ENCODE data around the gene FGF19.

Gene FGF19

DNA sequence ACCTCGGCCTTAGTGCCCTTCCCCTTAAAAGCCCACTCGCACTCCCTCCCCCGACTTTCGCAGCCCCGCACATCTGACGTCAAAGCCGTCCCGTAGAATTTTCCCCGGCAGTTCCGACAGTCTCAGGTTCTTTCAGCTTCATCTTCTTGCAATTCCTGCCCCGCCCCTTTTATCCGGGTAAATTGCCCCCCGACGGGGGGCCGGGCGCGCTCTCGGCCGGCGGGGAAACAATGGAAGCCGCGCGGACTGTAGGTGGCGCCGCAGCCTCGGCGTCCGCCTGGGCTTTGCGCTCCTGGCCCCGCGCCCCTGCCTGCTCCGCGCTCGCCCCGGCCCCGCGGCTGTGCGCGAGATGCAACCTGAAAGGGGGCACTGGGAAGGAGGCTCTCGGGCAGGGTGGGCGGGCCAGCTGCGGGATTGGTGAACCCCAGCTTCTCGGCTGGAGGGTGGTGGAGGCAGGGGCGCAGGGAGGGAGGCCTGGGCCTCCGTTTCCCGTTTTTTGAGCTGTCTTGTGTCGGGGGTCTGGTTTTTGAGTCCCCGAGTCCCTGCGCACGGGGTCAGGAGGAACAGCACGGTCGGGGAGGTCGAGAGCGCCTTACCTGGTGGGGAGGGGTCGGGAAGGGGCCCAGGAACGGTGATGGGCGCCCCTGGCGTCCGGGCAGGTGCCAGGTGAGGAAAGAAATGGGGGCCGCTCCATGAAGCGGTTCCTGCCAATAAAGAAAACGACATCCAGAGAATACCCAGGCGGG, 859 bp upstream of the FGF19 start:
- Histone ChIP-seq H3K27me3 (ENCODE audit: insufficient read depth, low read length) (peaks cover 58% of the 10 kb centered on the region), H3K36me3 (ENCODE audit: insufficient read depth, low read length) (no peaks in the 10 kb centered on the region), H2AFZ (ENCODE audit: low read length, unreplicated experiment) (no peak overlapping the region), H3K4me3 (ENCODE audit: low read depth, low read length) (no peak overlapping the region), H3K79me2 (ENCODE audit: control insufficient read depth, insufficient read depth, low read length, unreplicated experiment) (no peaks in the 10 kb centered on the region), H3K27ac (ENCODE audit: low read depth, low read length) (no peak overlapping the region), H3K4me1 (ENCODE audit: control insufficient read depth, insufficient read depth, low read length, unreplicated experiment) (peaks cover 8% of the 10 kb centered on the region)

DNA sequence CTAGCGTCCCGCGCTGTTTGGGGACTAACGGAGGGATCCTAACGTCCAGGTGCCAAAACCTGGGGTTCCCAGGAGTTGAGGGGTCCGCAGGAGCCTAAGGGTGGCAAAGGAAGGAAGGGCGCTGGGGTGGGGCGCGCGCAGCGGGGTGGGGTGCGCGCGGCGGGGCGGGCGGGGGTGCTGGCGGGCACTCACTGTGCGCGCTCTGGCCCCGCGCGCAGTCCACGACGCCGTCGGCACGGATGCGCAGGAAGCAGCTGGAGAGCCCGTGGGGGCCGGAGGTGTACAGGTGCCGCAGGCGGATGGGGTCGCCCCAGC, 412 bp downstream of the FGF19 start:
- no peak overlapping the region for H3K27ac ChIP-seq (ENCODE audit: low read depth, low read length)
- H2AFZ ChIP-seq (ENCODE audit: low read length, unreplicated experiment) = no peak overlapping the region
- no peaks in the 10 kb centered on the region for H3K36me3 ChIP-seq (ENCODE audit: insufficient read depth, low read length)
- H3K4me1 ChIP-seq (ENCODE audit: control insufficient read depth, insufficient read depth, low read length, unreplicated experiment) = peaks cover 8% of the 10 kb centered on the region
- peaks cover 58% of the 10 kb centered on the region for H3K27me3 ChIP-seq (ENCODE audit: insufficient read depth, low read length)
- H3K79me2 ChIP-seq (ENCODE audit: control insufficient read depth, insufficient read depth, low read length, unreplicated experiment) = no peaks in the 10 kb centered on the region
- H3K4me3 ChIP-seq (ENCODE audit: low read depth, low read length) = no peak overlapping the region

DNA sequence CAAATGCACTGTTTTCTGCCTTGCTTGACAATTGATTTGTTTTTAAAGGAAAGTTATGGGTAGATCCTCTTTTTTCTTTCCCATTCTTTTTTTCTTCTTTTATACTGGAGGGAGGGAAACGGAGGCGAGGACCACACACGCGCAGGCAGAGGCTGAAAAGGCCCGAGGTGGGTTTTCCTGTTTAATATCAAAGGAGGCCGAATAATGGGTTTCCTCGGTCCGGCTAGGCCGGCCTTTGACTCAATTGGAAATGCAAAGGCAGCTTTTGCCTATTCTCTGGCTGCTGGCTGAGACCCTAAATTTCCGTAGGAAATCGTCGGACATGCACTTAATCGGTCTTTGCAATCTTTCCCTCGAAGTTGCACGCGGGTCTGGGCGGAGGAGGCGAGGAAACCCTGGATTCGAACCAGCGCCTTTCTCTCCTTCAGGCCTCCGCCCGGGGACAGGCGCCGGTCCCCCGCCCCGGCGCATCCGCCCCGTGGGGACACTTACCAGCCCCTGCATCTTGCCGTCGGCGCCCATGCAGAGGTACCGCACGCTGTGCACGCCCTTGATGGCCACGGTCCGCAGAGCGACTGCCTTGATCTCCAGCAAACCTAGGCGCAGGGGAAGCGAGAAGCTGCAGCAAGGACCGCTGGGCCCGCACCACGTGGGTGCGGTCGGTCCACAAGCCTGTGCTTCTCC, 911 bp downstream of the FGF19 start:
- H3K36me3 ChIP-seq (ENCODE audit: insufficient read depth, low read length) = no peaks in the 10 kb centered on the region
- no peak overlapping the region for H3K4me3 ChIP-seq (ENCODE audit: low read depth, low read length)
- H3K4me1 ChIP-seq (ENCODE audit: control insufficient read depth, insufficient read depth, low read length, unreplicated experiment) = peaks cover 8% of the 10 kb centered on the region
- no peak overlapping the region for H3K27ac ChIP-seq (ENCODE audit: low read depth, low read length)
- H3K79me2 ChIP-seq (ENCODE audit: control insufficient read depth, insufficient read depth, low read length, unreplicated experiment) = no peaks in the 10 kb centered on the region
- peaks cover 58% of the 10 kb centered on the region for H3K27me3 ChIP-seq (ENCODE audit: insufficient read depth, low read length)
- no peak overlapping the region for H2AFZ ChIP-seq (ENCODE audit: low read length, unreplicated experiment)

DNA sequence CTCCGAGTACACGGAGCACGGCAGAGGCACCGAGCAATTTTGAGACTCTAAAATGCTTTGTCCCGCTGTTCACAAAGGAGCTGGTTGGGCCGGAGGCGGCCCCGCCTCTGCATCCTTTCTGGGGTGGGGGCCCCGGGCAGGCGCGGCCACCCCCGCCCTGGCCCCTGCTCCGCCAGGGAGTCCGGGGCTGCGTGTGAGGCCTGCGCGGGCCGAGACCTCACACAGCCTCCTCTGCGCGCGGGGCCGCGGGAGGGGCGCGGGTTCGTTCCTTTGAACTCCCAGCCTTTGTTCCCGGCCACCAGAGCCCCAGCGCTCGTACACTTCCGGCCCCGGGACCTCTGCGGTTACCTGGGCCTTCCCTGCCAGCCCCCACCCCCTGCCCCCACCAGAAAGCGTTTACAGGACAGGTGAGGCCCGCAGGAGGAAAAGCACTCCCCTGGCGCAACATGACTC, 1.6 kb downstream of the FGF19 start:
- no peak overlapping the region for H2AFZ ChIP-seq (ENCODE audit: low read length, unreplicated experiment)
- peaks cover 58% of the 10 kb centered on the region for H3K27me3 ChIP-seq (ENCODE audit: insufficient read depth, low read length)
- no peaks in the 10 kb centered on the region for H3K36me3 ChIP-seq (ENCODE audit: insufficient read depth, low read length)
- H3K4me1 ChIP-seq (ENCODE audit: control insufficient read depth, insufficient read depth, low read length, unreplicated experiment) = peaks cover 8% of the 10 kb centered on the region
- no peak overlapping the region for H3K4me3 ChIP-seq (ENCODE audit: low read depth, low read length)
- no peaks in the 10 kb centered on the region for H3K79me2 ChIP-seq (ENCODE audit: control insufficient read depth, insufficient read depth, low read length, unreplicated experiment)
- H3K27ac ChIP-seq (ENCODE audit: low read depth, low read length) = no peak overlapping the region

DNA sequence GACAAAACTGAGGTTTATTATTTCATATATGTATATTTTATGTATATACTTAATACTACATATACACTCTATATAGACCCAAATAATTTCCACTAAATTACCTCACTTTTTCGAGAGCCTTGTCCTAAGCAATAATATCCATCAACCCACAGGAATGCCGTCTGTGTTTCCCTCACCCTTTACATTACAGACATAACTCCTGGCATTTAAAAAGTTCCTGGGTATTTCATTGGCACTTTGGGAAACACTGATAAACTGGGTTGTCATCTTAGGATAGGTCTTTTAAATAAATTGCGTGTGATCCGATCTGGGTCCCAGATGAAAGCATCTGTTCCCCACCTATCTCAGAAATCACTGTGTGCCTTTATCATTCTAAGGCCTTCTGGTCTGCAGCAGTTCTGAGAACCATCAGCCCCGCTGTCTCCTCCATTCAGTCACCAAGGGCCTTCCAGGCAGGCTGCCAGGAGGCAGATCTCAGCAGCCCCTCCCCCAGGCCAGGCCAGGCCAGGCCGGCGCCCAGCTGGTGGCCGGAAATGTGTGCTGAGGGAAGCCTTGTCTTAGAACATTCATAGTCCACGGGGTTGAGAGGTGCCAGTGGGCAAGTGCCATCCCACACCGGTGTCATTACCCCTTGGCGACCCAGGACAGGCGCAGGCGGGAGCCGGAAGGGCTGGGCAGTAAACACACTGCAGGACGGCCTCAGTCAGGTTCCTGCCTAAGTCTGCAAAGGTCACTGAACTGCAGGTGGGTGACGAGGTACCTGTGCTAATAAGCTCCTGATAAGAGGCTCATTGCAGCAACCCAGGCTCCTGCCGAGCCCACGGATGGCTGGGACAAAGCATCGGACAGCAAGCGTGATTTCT, 3.3 kb downstream of the FGF19 start:
- Histone ChIP-seq H2AFZ (ENCODE audit: low read length, unreplicated experiment) (no peak overlapping the region), H3K4me3 (ENCODE audit: low read depth, low read length) (no peak overlapping the region), H3K27me3 (ENCODE audit: insufficient read depth, low read length) (peaks cover 52% of the 10 kb centered on the region), H3K4me1 (ENCODE audit: control insufficient read depth, insufficient read depth, low read length, unreplicated experiment) (peaks cover 8% of the 10 kb centered on the region), H3K79me2 (ENCODE audit: control insufficient read depth, insufficient read depth, low read length, unreplicated experiment) (no peaks in the 10 kb centered on the region), H3K27ac (ENCODE audit: low read depth, low read length) (no peak overlapping the region), H3K36me3 (ENCODE audit: insufficient read depth, low read length) (no peaks in the 10 kb centered on the region)

DNA sequence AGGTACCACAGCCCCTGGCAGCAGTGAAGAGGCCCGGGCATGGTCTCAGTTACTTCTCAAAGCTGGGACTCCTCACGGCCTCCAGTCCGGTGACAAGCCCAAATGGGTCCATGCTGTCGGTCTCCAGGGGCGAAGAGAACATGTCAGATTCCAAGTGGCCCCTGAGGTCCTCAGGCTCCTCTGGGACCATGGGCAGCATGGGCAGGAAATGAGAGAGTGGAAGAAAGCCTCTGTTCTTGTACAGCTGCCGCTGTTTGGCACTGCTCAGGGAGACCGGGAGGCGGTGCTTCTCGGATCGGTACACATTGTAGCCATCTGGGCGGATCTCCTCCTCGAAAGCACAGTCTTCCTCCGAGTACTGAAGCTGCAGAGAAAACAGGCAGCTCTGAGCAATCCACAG, 4.6 kb downstream of the FGF19 start:
- Histone ChIP-seq H3K27me3 (ENCODE audit: insufficient read depth, low read length) (peaks cover 53% of the 10 kb centered on the region), H3K36me3 (ENCODE audit: insufficient read depth, low read length) (no peaks in the 10 kb centered on the region), H2AFZ (ENCODE audit: low read length, unreplicated experiment) (no peak overlapping the region), H3K4me1 (ENCODE audit: control insufficient read depth, insufficient read depth, low read length, unreplicated experiment) (peaks cover 8% of the 10 kb centered on the region), H3K27ac (ENCODE audit: low read depth, low read length) (no peak overlapping the region), H3K79me2 (ENCODE audit: control insufficient read depth, insufficient read depth, low read length, unreplicated experiment) (no peaks in the 10 kb centered on the region), H3K4me3 (ENCODE audit: low read depth, low read length) (no peak overlapping the region)

DNA sequence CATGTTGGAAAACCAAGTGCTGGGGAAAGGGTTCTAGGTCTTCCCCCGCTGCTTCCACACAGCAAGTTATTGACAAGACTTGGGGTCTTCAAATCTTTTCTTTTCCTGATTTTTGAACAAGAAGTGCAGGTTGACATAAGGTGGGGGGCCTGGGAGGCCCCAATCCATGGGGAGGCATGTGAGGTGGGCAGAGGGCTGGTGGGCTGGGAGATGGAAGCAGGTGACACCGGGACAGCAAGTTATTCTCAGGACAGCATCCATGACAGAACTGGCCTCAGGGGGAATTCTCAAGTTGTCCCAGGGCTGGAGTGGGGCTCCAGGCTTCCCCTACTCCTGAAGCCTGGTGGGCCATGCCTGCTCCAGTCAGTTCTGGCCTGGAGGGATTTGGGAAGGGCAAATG, 5.5 kb downstream of the FGF19 start:
- no peak overlapping the region for H3K27ac ChIP-seq (ENCODE audit: low read depth, low read length)
- H3K4me3 ChIP-seq (ENCODE audit: low read depth, low read length) = no peak overlapping the region
- no peaks in the 10 kb centered on the region for H3K79me2 ChIP-seq (ENCODE audit: control insufficient read depth, insufficient read depth, low read length, unreplicated experiment)
- no peaks in the 10 kb centered on the region for H3K36me3 ChIP-seq (ENCODE audit: insufficient read depth, low read length)
- H3K27me3 ChIP-seq (ENCODE audit: insufficient read depth, low read length) = peaks cover 52% of the 10 kb centered on the region
- H3K4me1 ChIP-seq (ENCODE audit: control insufficient read depth, insufficient read depth, low read length, unreplicated experiment) = peaks cover 8% of the 10 kb centered on the region
- no peak overlapping the region for H2AFZ ChIP-seq (ENCODE audit: low read length, unreplicated experiment)

DNA sequence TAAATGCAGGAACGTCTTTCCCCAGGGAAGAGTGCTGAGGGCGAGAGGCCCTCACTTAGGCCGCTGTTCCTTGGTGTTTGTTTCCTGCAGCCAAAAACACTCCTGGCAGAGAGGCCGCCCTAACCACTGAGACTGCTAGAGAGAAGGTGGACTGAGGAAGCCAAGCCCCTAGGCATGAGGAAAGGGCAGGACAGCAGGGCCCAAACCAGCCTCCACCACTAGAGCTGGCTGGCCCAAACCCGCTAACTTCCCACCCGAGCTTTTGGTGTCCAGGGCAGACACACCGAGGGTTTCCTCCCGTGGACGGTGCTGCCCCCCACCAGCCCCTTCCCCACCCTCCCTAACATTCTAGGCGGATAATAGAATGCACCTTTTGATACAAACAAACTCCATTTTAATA, 6.0 kb downstream of the FGF19 start:
- Histone ChIP-seq H3K4me1 (ENCODE audit: control insufficient read depth, insufficient read depth, low read length, unreplicated experiment) (peaks cover 8% of the 10 kb centered on the region), H3K4me3 (ENCODE audit: low read depth, low read length) (no peak overlapping the region), H3K79me2 (ENCODE audit: control insufficient read depth, insufficient read depth, low read length, unreplicated experiment) (no peaks in the 10 kb centered on the region), H3K27ac (ENCODE audit: low read depth, low read length) (no peak overlapping the region), H3K36me3 (ENCODE audit: insufficient read depth, low read length) (no peaks in the 10 kb centered on the region), H3K27me3 (ENCODE audit: insufficient read depth, low read length) (peaks cover 47% of the 10 kb centered on the region), H2AFZ (ENCODE audit: low read length, unreplicated experiment) (no peak overlapping the region)

DNA sequence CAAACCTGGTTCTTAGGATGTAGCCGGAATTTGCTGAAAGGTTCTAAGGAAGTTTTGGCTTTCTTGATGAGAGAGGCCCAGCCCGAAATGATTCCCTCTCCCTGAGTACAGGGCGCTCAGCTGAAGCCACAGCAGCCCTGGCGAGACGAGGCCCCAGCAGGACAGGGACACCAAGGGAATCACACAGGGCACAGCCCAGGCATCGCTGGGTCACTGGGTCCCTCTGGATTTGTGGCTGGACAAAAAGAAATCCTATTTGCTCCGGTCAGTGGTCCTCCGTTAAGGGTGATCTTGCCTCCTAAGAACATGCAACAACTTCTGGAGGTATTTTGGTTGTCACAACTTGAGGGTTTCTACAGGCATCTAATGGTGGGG, 6.4 kb downstream of the FGF19 start:
- H3K4me1 ChIP-seq (ENCODE audit: control insufficient read depth, insufficient read depth, low read length, unreplicated experiment) = peaks cover 8% of the 10 kb centered on the region
- H3K27me3 ChIP-seq (ENCODE audit: insufficient read depth, low read length) = peaks cover 43% of the 10 kb centered on the region
- no peak overlapping the region for H3K27ac ChIP-seq (ENCODE audit: low read depth, low read length)
- H2AFZ ChIP-seq (ENCODE audit: low read length, unreplicated experiment) = no peak overlapping the region
- no peaks in the 10 kb centered on the region for H3K36me3 ChIP-seq (ENCODE audit: insufficient read depth, low read length)
- no peak overlapping the region for H3K4me3 ChIP-seq (ENCODE audit: low read depth, low read length)
- no peaks in the 10 kb centered on the region for H3K79me2 ChIP-seq (ENCODE audit: control insufficient read depth, insufficient read depth, low read length, unreplicated experiment)

DNA sequence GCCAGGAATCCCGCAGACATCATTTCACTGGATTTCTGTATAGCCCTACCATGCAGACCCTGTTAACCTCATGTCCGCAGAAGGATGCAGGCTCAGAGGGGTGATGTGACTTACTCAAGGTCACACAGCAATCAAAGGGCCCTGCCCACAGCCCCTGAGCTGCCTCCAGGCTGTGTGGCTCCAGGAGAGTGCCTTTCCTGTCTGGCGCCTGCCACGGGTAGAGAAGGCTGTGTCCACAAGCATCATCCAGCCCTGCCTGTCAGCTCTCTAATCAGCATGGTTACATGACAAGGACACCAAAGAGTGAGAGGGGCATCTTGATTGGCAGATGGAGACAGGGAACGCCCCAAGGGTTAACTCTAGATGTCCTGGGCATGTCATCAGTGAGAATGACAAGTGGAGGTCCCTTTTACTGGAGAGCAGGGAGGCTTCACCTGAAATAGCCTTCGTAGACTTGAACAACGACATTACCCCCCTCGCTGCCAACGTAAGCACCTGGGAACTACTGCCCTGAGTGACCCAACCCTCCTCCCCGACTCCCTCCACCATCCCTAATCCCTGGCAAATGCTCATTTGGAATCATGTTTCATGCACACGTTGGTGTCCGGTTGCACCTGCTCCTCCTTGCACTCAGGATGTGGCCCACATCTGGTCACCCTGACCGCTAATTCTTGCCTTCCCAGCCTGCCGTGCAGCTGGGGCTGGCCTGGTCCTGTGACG, 6.9 kb downstream of the FGF19 start:
- Histone ChIP-seq H2AFZ (ENCODE audit: low read length, unreplicated experiment) (no peak overlapping the region), H3K27ac (ENCODE audit: low read depth, low read length) (no peak overlapping the region), H3K27me3 (ENCODE audit: insufficient read depth, low read length) (peaks cover 41% of the 10 kb centered on the region), H3K4me1 (ENCODE audit: control insufficient read depth, insufficient read depth, low read length, unreplicated experiment) (peaks cover 8% of the 10 kb centered on the region), H3K4me3 (ENCODE audit: low read depth, low read length) (no peak overlapping the region), H3K36me3 (ENCODE audit: insufficient read depth, low read length) (no peaks in the 10 kb centered on the region), H3K79me2 (ENCODE audit: control insufficient read depth, insufficient read depth, low read length, unreplicated experiment) (no peaks in the 10 kb centered on the region)
